Transverse colon (tissue), 4 donors: Measurements from ENCODE around the gene PCNX2. TPM values are rescaled to one million over a fixed set of nuclear protein-coding genes. Genes with fewer than 3 reads are reported as not detected.

Source experiments
- DNase-seq: peaks from one replicate; pipeline ENCODE4 v3.0.0-alpha.2; 2019
- H3K27ac ChIP-seq, 4 donors: fragments of 200-600 bp; sonication (generic); 2 replicates each; pipeline ENCODE4 v1.5.1; 2016 to 2018; ENCODE audit warnings: inconsistent platforms in 4 of 4
- H3K27me3 ChIP-seq: fragments of 200-600 bp; sonication (generic); 2 replicates; pipeline ENCODE4 v1.5.1; 2017; ENCODE audit warnings: inconsistent platforms
- H3K36me3 ChIP-seq, 4 donors: fragments of 200-600 bp; sonication (generic); 2 replicates each; pipeline ENCODE4 v1.5.1; 2017 to 2019; ENCODE audit warnings: inconsistent platforms in 4 of 4
- H3K4me1 ChIP-seq, 4 donors: fragments of 200-600 bp; sonication (generic); 2 replicates each; pipeline ENCODE4 v1.5.1; 2017 to 2020; ENCODE audit warnings: inconsistent platforms in 4 of 4
- H3K4me3 ChIP-seq, 4 donors: fragments of 200-600 bp; sonication (generic); 1 replicate in 1 of 4; 2 replicates in 3 of 4; pipeline versions ENCODE4 v1.5.1 to v1.6.1; 2017 to 2019; ENCODE audit warnings: inconsistent platforms in 4 of 4
- H3K9me3 ChIP-seq, 2 donors: fragments of 200-600 bp; sonication (generic); 2 replicates each; pipeline ENCODE4 v1.5.1; 2017 to 2019; ENCODE audit warnings: inconsistent platforms in 2 of 2
- CTCF ChIP-seq, 5 experiments: fragments of 200-600 bp in 3 of 5; fragments of 450-650 bp in 2 of 5; sonication (generic) in 3 of 5; IDR thresholded peaks; 1 replicate in 2 of 5; 2 replicates in 3 of 5; pipeline ENCODE4 v1.5.1; 2016 to 2017; ENCODE audit warnings: antibody characterized with exemption in 5 of 5, inconsistent platforms in 3 of 5, mild to moderate bottlenecking in 2 of 5, moderate library complexity in 1 of 5
- EP300 ChIP-seq: sonication (generic); formaldehyde crosslinking; IDR thresholded peaks from one replicate; pipeline ENCODE4 v1.6.1; 2017; ENCODE audit warnings: antibody characterized with exemption, low read depth
- POLR2A ChIP-seq: fragments of 450-650 bp; IDR thresholded peaks from one replicate; pipeline ENCODE4 v1.6.1; 2016; ENCODE audit warnings: antibody characterized with exemption, mild to moderate bottlenecking, moderate library complexity
- POLR2AphosphoS5 ChIP-seq, 3 donors: sonication (generic); formaldehyde crosslinking; IDR thresholded peaks; one replicate each; pipeline ENCODE4 v1.6.1; 2016; ENCODE audit warnings: antibody characterized with exemption in 3 of 3
- WGBS, 2 donors: methylation state at CpG; one replicate each; pipeline ENCODE4 v1.1.5; 2018; ENCODE audit warnings: low coverage in 1 of 2; 5-methylcytosine and 5-hydroxymethylcytosine counted together
- in situ Hi-C, 4 donors: fragments of 200-750 bp; cut with MboI; loops; one replicate each; pipeline versions ENCODE4 v1.15.0 to v1.15.1; 2017; ENCODE audit warnings: low sequenced_read_pairs in 3 of 4, low pct_ligation_motif_present in 1 of 4, low pct_unique_long_range_greater_than_20kb in 1 of 4
- intact Hi-C: fragments of 100-400 bp; cut with DNase I; formaldehyde crosslinking; loops from one replicate; pipeline ENCODE4 v1.15.1; 2023; ENCODE audit warnings: low total_unique reads
- total RNA-seq, 4 donors: library from RNA; depleted of rRNA; stranded (reverse); fragments of >200 nt; gene quantifications; one replicate each; pipeline ENCODE4 v1.1.0, GENCODE V29; 2016

The PCNX2 gene
- total RNA-seq, 4 donors from 2014 or later: 6.8 to 518 (median 11.8) TPM

GRCh38 chr1:233151861-233152260, 143.7 kb downstream of the PCNX2 start:
- no peaks in the 10 kb centered on the region for H3K36me3 ChIP-seq
- TF ChIP-seq POLR2A: no peak
- TF ChIP-seq CTCF (IDR thresholded peaks at IDR 0.05): no peak
- no peak for TF ChIP-seq EP300
- H3K4me3 ChIP-seq: no peak overlapping the region
- in situ Hi-C loops: no loop called here
- DNase-seq: no peak
- 96 to 100% methylated on average over 1 to 6 of the region's 6 CpGs for WGBS, 2 donors
- H3K27me3 ChIP-seq: no peaks in the 10 kb centered on the region
- no peaks in the 10 kb centered on the region for H3K4me1 ChIP-seq
- no peaks in the 10 kb centered on the region for H3K9me3 ChIP-seq
- H3K27ac ChIP-seq: no peak overlapping the region
- intact Hi-C loops: no loop called here

- Histone ChIP-seq H3K27ac (no peak overlapping the region), H3K4me3 (no peak overlapping the region), H3K36me3 (no peaks in the 10 kb centered on the region), H3K4me1 (no peaks in the 10 kb centered on the region), H3K27me3 (no peaks in the 10 kb centered on the region), H3K9me3 (no peaks in the 10 kb centered on the region)
- in situ Hi-C loops (no loop called here), intact Hi-C loops (no loop called here)
- 84 to 96% methylated on average over 2 of the region's 2 CpGs for WGBS, 2 donors
- no peak for TF ChIP-seq POLR2A
- no peak for TF ChIP-seq CTCF (IDR thresholded peaks at IDR 0.05)
- no peak for TF ChIP-seq POLR2AphosphoS5 (IDR thresholded peaks at IDR 0.05)
- no peak for TF ChIP-seq EP300
- no peak for DNase-seq
These were observed 151.1 kb downstream of the PCNX2 start for GRCh38 chr1:233144434-233144833.

GRCh38 chr1:233143241-233143640, 152.3 kb downstream of the PCNX2 start:
- Histone ChIP-seq H3K27me3 (no peaks in the 10 kb centered on the region), H3K4me3 (no peak overlapping the region), H3K9me3 (no peaks in the 10 kb centered on the region), H3K4me1 (no peaks in the 10 kb centered on the region), H3K27ac (no peak overlapping the region), H3K36me3 (no peaks in the 10 kb centered on the region)
- DNase-seq: no peak
- intact Hi-C loops (no loop called here), in situ Hi-C loops (no loop called here)
- no peak for TF ChIP-seq POLR2AphosphoS5 (IDR thresholded peaks at IDR 0.05)
- 83 to 93% methylated on average over 2 to 4 of the region's 4 CpGs for WGBS, 2 donors

GRCh38 chr1:233140974-233141373, 154.6 kb downstream of the PCNX2 start:
- Histone ChIP-seq H3K27ac (no peak overlapping the region), H3K27me3 (no peaks in the 10 kb centered on the region)
- in situ Hi-C loops: no loop called here

More at GRCh38 chr1:233140974-233141373, 154.6 kb downstream of the PCNX2 start:
- Histone ChIP-seq H3K9me3 (no peaks in the 10 kb centered on the region), H3K4me1 (no peaks in the 10 kb centered on the region), H3K36me3 (no peaks in the 10 kb centered on the region), H3K4me3 (no peak overlapping the region)
- no peak for DNase-seq
- TF ChIP-seq POLR2A (no peak), EP300 (no peak), POLR2AphosphoS5 (IDR thresholded peaks at IDR 0.05) (no peak), CTCF (IDR thresholded peaks at IDR 0.05) (no peak)
- intact Hi-C loops: no loop called here
